Stimulated activated CD8-positive, alpha-beta memory T cell treated with anti-CD3 and anti-CD28 coated beads, Interleukin-4, amount 100 ng/mL, for 4 hours (primary cell): ENCODE data around the gene HTT-AS.

Experiments
- DNase-seq, 2 donors: peaks; one replicate each; pipeline ENCODE4 v3.0.0-alpha.2; 2020; ENCODE audit warnings: low read depth in 2 of 2, low spot score in 1 of 2

HTT-AS gene

DNA sequence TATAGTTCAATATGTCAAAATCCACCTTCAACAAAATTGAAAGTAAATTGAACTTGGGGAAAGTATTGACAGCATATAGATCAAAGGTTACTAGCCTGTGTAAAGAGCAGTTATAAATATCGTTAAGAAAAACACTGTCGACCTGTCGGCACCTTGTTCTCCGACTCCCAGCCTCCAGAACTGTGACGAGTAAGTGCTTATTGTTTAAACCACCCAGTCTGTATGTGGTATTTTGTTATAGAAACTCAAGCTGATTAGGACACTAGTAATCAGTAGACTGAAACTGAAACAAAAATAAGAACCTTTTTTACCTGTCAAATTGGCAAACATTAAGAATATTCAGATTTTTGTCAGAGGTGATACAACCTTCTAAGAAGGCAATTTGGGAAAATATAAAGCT is 17.1 kb upstream of the HTT-AS start:
- DNase-seq = no peak

- no peak for DNase-seq
Observed at GRCh38 chr4:3087115-3087797, 12.9 kb upstream of the HTT-AS start.

- no peak for DNase-seq
Observed at GRCh38 chr4:3085948-3086670, 11.8 kb upstream of the HTT-AS start.

DNA sequence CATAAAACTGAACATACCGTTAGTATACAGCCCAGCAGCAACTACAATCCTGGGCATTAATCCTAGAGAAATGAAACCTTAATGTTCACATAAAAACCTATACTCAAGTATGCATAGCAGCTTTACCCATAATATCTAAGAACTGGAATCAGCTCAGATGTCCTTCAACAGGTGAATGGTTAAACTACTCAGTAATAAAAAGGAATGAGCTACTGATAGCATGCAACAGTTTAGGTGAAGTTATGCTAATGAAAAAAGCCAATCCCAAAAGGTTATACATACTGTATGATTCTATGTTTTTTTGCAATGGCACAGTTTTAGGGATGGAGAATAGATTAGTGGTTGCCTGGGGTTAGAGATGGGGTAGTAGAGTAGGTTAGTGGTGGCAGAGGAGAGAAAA is 9.4 kb upstream of the HTT-AS start:
- DNase-seq = no peak

DNA sequence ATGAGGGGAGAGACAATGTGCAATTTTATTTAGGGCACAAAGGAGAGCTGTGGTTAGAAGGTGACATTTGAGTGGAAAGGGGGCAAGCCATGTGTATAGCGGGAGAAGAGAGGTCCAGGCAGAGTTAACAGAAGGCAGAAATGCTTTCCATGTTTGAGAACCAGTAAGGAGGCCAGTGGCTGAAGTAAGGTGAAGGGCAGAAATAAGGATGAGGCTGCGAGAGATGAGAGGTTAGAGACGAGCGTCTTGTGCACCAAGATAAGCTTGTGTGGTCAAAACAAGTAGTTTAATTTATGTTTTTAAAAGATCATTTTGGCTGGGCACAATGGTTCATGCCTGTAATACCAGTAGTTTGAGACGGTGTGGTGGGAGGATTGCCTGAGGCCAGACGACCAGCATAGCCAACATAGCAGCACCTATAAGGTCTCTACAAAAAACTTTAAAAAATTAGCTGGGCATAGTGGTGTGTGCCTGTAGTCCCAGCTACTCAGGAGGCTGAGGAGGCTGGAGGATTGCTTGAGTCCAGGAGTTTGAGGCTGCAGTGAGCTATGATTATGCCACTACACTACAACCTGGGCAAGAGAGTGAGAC is 8.7 kb upstream of the HTT-AS start:
- no peak for DNase-seq

DNA sequence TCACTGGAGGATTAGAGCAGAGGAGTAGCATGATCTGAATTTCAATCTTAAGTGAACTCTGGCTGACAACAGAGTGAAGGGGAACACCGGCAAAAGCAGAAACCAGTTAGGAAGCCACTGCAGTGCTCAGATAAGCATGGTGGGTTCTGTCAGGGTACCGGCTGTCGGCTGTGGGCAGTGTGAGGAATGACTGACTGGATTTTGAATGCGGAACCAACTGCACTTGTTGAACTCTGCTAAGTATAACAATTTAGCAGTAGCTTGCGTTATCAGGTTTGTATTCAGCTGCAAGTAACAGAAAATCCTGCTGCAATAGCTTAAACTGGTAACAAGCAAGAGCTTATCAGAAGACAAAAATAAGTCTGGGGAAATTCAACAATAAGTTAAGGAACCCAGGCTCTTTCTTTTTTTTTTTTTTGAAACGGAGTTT is 5.4 kb upstream of the HTT-AS start:
- DNase-seq = no peak

DNA sequence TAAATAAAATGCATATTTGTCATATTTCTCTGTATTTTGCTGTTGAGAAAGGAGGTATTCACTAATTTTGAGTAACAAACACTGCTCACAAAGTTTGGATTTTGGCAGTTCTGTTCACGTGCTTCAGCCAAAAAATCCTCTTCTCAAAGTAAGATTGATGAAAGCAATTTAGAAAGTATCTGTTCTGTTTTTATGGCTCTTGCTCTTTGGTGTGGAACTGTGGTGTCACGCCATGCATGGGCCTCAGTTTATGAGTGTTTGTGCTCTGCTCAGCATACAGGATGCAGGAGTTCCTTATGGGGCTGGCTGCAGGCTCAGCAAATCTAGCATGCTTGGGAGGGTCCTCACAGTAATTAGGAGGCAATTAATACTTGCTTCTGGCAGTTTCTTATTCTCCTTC is 3.5 kb upstream of the HTT-AS start:
- no peak for DNase-seq

DNA sequence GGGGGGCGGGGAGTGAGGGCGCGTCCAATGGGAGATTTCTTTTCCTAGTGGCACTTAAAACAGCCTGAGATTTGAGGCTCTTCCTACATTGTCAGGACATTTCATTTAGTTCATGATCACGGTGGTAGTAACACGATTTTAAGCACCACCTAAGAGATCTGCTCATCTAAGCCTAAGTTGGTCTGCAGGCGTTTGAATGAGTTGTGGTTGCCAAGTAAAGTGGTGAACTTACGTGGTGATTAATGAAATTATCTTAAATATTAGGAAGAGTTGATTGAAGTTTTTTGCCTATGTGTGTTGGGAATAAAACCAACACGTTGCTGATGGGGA is 1.3 kb upstream of the HTT-AS start:
- no peak for DNase-seq

GRCh38 chr4:3074846-3075651 is 711 bp upstream of the HTT-AS start:
- no peak for DNase-seq

- DNase-seq = no peak
Observed at GRCh38 chr4:3073158-3074077, 920 bp downstream of the HTT-AS start.

DNA sequence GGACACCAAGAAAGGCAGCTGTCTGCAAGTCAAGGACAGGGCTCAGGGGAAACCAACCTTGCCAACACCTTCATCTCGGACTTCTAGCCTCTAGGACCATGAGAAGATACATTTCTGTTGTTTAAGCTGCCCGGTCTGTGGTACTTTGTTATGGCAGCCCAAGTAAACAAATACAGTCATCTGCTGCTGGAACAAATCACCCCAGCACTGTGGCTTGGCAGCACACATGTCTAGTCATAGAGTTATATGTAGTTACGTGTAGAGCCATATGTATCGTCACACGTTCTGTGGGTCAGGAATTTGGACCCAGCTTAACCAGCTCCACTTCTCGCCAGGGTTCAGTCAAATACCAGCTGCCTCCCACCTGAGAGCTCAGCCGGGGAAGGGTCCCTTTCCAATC is 2.5 kb downstream of the HTT-AS start:
- DNase-seq = no peak

DNA sequence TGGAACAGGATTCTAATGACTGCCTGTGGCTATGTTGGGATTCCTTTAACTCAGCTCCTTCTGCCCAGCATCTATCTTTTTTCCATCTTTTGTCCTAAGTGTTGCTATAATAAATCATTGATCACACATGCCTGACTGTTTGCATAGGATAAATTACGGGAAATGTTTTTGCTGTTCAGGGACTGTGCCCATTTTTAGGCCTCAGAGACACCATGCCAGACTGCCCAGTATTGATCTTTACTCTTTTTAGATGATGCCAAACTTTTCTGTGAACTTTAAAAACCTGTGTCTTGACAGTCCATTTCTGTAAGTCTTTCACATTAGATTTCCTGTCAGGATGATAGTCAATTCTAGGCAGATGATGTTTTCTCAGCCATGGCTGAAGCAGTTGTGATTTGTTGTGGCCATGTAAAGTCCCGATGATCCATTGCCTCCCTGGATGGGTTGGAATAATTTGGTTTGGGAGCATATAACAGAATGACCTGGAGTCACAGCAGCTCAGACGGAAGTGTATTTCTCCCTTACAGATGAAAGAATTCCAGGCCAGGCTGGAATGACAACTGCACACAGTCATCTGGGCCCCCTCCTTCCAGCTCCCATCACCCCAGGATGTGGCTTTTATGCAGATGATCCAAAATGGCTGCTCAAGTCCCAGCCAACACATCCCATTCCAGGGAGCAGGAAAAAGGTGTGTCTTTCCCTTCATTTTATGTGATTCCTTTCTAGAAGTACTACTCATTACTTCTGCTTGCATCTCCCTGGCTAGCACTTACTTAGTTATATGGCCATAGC is 3.4 kb downstream of the HTT-AS start:
- DNase-seq = no peak

DNA sequence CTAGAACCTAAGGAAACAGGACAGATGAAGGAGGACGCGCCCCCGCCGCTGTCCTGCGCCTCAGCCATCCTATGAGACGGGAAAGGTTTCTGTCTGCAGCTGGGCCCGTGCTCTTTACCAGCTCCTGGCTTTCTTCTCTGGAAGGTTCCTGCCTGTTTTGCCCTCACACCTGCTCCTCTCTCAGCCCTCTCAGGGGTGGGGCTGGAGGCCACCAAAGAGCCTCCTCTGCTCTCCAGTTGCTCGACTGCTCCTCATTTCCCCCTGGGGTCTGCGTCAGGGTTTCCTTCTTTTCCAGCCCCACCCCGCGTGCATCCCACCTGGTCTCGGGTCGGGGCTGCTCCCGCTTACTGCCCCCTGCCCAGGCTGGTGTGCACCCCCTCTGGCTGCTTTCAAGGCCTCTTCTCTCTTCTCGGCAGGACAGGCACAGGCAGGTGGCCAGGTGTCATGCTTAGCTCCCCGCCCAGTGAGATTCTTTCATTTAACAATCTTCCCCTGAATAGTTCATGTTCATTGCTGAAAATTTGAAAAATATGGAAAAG is 4.6 kb downstream of the HTT-AS start:
- no peak for DNase-seq

DNA sequence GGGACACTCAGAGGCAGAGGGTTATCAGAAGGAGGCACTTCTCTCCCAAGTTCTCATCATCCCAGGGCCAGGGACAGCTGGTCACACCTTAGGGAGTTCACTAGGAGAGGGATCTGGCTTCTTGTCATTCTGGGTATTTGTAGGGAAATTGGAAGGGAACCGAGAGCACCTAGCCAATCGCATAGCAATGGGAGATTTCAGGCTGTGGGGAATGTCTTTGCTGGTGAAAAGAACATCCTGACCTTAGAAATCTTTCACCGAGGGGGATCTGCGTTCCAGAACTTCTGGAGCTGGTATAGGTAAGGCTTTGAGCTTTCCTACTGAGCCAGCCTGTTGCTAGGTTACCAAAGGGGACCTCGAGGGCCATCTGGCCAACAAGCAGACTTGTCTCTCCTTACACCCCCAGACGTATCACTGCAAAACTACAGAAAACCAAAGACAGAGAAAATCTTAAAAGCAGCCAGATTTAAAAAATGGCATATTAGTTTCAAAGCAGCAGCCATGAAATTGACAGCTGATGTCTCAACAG is 6.8 kb downstream of the HTT-AS start:
- no peak for DNase-seq

- no peak for DNase-seq
Observed at GRCh38 chr4:3066836-3067400, 7.4 kb downstream of the HTT-AS start.

DNA sequence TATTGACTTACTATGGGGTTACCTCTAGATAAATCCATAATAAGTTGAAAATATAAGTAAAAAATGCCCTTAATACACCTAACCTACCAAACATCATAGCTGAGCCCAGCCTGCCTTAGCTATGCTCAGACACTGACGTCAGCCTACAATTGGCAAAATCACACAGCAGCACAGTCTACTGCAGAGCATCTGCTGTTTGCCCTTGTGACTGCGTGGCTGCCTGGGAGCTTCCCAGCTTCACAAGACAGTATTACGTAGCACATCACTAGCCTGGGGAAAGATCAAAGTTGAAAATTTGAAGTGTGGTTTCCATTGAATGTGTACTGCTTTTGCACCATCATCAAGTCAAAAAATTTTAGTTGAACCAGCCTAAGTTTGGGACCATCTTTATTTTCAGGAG is 8.8 kb downstream of the HTT-AS start:
- DNase-seq = no peak

- no peak for DNase-seq
Observed at GRCh38 chr4:3062471-3062870, 11.9 kb downstream of the HTT-AS start.

GRCh38 chr4:3060946-3061345 is 13.4 kb downstream of the HTT-AS start:
- DNase-seq = no peak

GRCh38 chr4:3059943-3060342 is 14.4 kb downstream of the HTT-AS start:
- DNase-seq = no peak
